Transverse colon (tissue), 4 donors: ENCODE measurements around the gene ANK3. TPM values are rescaled to one million over a fixed set of nuclear protein-coding genes. Genes with fewer than 3 reads are reported as not detected.

Experiments
- DNase-seq: peaks from one replicate; pipeline ENCODE4 v3.0.0-alpha.2; 2019
- H3K27ac ChIP-seq, 4 donors: fragments of 200-600 bp; sonication (generic); 2 replicates each; pipeline ENCODE4 v1.5.1; 2016 to 2018; ENCODE audit warnings: inconsistent platforms in 4 of 4
- H3K27me3 ChIP-seq: fragments of 200-600 bp; sonication (generic); 2 replicates; pipeline ENCODE4 v1.5.1; 2017; ENCODE audit warnings: inconsistent platforms
- H3K36me3 ChIP-seq, 4 donors: fragments of 200-600 bp; sonication (generic); 2 replicates each; pipeline ENCODE4 v1.5.1; 2017 to 2019; ENCODE audit warnings: inconsistent platforms in 4 of 4
- H3K4me1 ChIP-seq, 4 donors: fragments of 200-600 bp; sonication (generic); 2 replicates each; pipeline ENCODE4 v1.5.1; 2017 to 2020; ENCODE audit warnings: inconsistent platforms in 4 of 4
- H3K4me3 ChIP-seq, 4 donors: fragments of 200-600 bp; sonication (generic); 1 replicate in 1 of 4; 2 replicates in 3 of 4; pipeline versions ENCODE4 v1.5.1 to v1.6.1; 2017 to 2019; ENCODE audit warnings: inconsistent platforms in 4 of 4
- H3K9me3 ChIP-seq, 2 donors: fragments of 200-600 bp; sonication (generic); 2 replicates each; pipeline ENCODE4 v1.5.1; 2017 to 2019; ENCODE audit warnings: inconsistent platforms in 2 of 2
- CTCF ChIP-seq, 5 experiments: fragments of 200-600 bp in 3 of 5; fragments of 450-650 bp in 2 of 5; sonication (generic) in 3 of 5; IDR thresholded peaks; 1 replicate in 2 of 5; 2 replicates in 3 of 5; pipeline ENCODE4 v1.5.1; 2016 to 2017; ENCODE audit warnings: antibody characterized with exemption in 5 of 5, inconsistent platforms in 3 of 5, mild to moderate bottlenecking in 2 of 5, moderate library complexity in 1 of 5
- EP300 ChIP-seq: sonication (generic); formaldehyde crosslinking; IDR thresholded peaks from one replicate; pipeline ENCODE4 v1.6.1; 2017; ENCODE audit warnings: antibody characterized with exemption, low read depth
- POLR2A ChIP-seq: fragments of 450-650 bp; IDR thresholded peaks from one replicate; pipeline ENCODE4 v1.6.1; 2016; ENCODE audit warnings: antibody characterized with exemption, mild to moderate bottlenecking, moderate library complexity
- POLR2AphosphoS5 ChIP-seq, 3 donors: sonication (generic); formaldehyde crosslinking; IDR thresholded peaks; one replicate each; pipeline ENCODE4 v1.6.1; 2016; ENCODE audit warnings: antibody characterized with exemption in 3 of 3
- WGBS, 2 donors: methylation state at CpG; one replicate each; pipeline ENCODE4 v1.1.5; 2018; ENCODE audit warnings: low coverage in 1 of 2; 5-methylcytosine and 5-hydroxymethylcytosine counted together
- in situ Hi-C, 4 donors: fragments of 200-750 bp; cut with MboI; loops; one replicate each; pipeline versions ENCODE4 v1.15.0 to v1.15.1; 2017; ENCODE audit warnings: low sequenced_read_pairs in 3 of 4, low pct_ligation_motif_present in 1 of 4, low pct_unique_long_range_greater_than_20kb in 1 of 4
- intact Hi-C: fragments of 100-400 bp; cut with DNase I; formaldehyde crosslinking; loops from one replicate; pipeline ENCODE4 v1.15.1; 2023; ENCODE audit warnings: low total_unique reads
- total RNA-seq, 4 donors: library from RNA; depleted of rRNA; stranded (reverse); fragments of >200 nt; gene quantifications; one replicate each; pipeline ENCODE4 v1.1.0, GENCODE V29; 2016

ANK3 gene
- total RNA-seq, 4 donors from 2014 or later: 41.2 to 230 (median 172) TPM

- in situ Hi-C loops: loop anchor here in 3 of 4 donors (25.0 kb wide), 3 partner anchors 191 to 791 kb away; no protein-coding TSS in a partner anchor
These were observed 361.6 kb downstream of the ANK3 start for GRCh38 chr10:60028081-60028480.

GRCh38 chr10:60025279-60025678, 364.4 kb downstream of the ANK3 start:
- Histone ChIP-seq H3K4me1 (peaks cover 0 to 7% (median 0%) of the 10 kb centered on the region in 4 donors), H3K4me3 (no peak overlapping the region), H3K36me3 (no peaks in the 10 kb centered on the region), H3K9me3 (no peaks in the 10 kb centered on the region), H3K27me3 (no peaks in the 10 kb centered on the region), H3K27ac (no peak overlapping the region)
- no peak for TF ChIP-seq EP300
- no peak for TF ChIP-seq POLR2AphosphoS5 (IDR thresholded peaks at IDR 0.05)
- no peak for TF ChIP-seq CTCF (IDR thresholded peaks at IDR 0.05)
- TF ChIP-seq POLR2A: no peak
- 85 to 100% methylated on average over 1 of the region's 1 CpG for WGBS, 2 donors
- in situ Hi-C loops: loop anchor here in 3 of 4 donors (25.0 kb wide), 3 partner anchors 188 to 788 kb away; no protein-coding TSS in a partner anchor
- DNase-seq: no peak
- intact Hi-C loops: no loop called here

More at GRCh38 chr10:60028081-60028480, 361.6 kb downstream of the ANK3 start:
- Histone ChIP-seq H3K27ac (no peak overlapping the region), H3K27me3 (no peaks in the 10 kb centered on the region), H3K36me3 (no peaks in the 10 kb centered on the region), H3K4me3 (no peak overlapping the region), H3K9me3 (no peaks in the 10 kb centered on the region), H3K4me1 (peaks cover 0 to 22% (median 8%) of the 10 kb centered on the region in 4 donors)
- WGBS, 2 donors: 89 to 93% methylated on average over 1 of the region's 1 CpG
- no peak for DNase-seq
- intact Hi-C loops: no loop called here
- TF ChIP-seq CTCF (IDR thresholded peaks at IDR 0.05): no peak
- no peak for TF ChIP-seq EP300
- TF ChIP-seq POLR2AphosphoS5 (IDR thresholded peaks at IDR 0.05): no peak

GRCh38 chr10:60024506-60024905, 365.2 kb downstream of the ANK3 start:
- no peak overlapping the region for H3K4me3 ChIP-seq
- no peaks in the 10 kb centered on the region for H3K27me3 ChIP-seq
- in situ Hi-C loops: no loop called here
- intact Hi-C loops: no loop called here
- no peak overlapping the region for H3K27ac ChIP-seq
- H3K4me1 ChIP-seq: peaks cover 0 to 3% (median 0%) of the 10 kb centered on the region in 4 donors
- 88 to 96% methylated on average over 3 to 4 of the region's 4 CpGs for WGBS, 2 donors
- H3K36me3 ChIP-seq: no peaks in the 10 kb centered on the region
- TF ChIP-seq EP300 (no peak), POLR2AphosphoS5 (IDR thresholded peaks at IDR 0.05) (no peak), CTCF (IDR thresholded peaks at IDR 0.05) (no peak)
- H3K9me3 ChIP-seq: no peaks in the 10 kb centered on the region
- no peak for DNase-seq

GRCh38 chr10:60023155-60023877, 366.4 kb downstream of the ANK3 start:
- intact Hi-C loops (no loop called here), in situ Hi-C loops (no loop called here)
- WGBS, 2 donors: 52% methylated on average over 2 of the region's 2 CpGs; no CpG with 5 or more reads in 1 of the 2 donors
- Histone ChIP-seq H3K4me3 (no peak overlapping the region), H3K36me3 (no peaks in the 10 kb centered on the region), H3K4me1 (no peaks in the 10 kb centered on the region), H3K27me3 (no peaks in the 10 kb centered on the region), H3K9me3 (no peaks in the 10 kb centered on the region), H3K27ac (no peak overlapping the region)
- TF ChIP-seq POLR2A (no peak), CTCF (IDR thresholded peaks at IDR 0.05) (no peak), EP300 (no peak), POLR2AphosphoS5 (IDR thresholded peaks at IDR 0.05) (no peak)
- no peak for DNase-seq
